ENCODE results near the gene TMEM200C.

DNA sequence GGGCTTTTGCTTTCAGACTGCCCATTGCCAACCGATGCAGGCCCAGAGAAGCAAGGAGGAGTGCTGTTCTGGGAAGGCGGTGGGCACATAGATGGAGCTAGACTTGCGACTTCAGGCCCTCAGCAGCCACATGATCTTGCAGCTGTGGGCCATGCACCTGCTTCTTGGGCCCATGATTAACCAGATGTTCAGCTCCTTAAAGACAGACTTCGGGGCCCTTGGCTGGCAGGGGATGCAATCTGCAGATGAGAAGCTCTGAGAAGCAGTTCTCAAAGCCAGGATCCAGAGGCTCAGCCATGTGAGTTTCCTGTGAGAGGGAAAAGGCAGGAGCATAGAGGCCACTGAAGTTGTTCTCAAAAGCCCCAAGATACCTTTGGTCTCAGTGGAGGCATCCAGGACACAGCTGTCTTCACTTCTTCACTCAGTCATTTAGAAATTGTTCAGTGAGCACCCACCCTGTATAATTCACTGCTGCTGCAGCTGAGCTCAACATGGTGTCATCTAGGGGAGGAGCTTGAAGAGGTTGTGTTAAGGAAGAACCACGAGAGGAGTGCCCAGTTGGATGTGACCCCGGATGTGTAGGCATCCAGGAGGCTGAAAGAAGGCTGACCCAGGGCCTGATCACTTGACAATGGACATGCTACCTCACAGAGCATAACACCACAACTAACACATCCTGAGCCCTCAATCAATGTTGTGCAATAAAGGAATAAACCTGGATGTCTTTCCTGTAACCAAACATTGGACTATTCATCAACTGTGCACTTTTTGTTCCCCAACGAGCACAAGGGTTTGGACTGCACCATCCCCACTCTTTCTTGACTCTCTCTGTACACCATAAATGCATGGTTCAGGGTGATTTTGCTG, 44.7 kb upstream of the TMEM200C start:
- TF ChIP-seq ZNF134 (CRISPR knock-in tag; conservative IDR thresholded peaks at IDR 0.05) (no peak), HNRNPUL1 (IDR thresholded peaks at IDR 0.05; ENCODE audit: low read length) (no peak), RBM17 (IDR thresholded peaks at IDR 0.05; ENCODE audit: borderline replicate concordance, low read depth, low read length) (no peak), CHD2 (IDR thresholded peaks at IDR 0.05; ENCODE audit: low read depth, low read length) (no peak), RAD21 (CRISPR knock-in tag; conservative IDR thresholded peaks at IDR 0.05 in 1 of 2, IDR thresholded peaks at IDR 0.05 in 1 of 2) (no peak), ZNF583 (CRISPR knock-in tag; IDR thresholded peaks at IDR 0.05) (no peak), XRCC5 (IDR thresholded peaks at IDR 0.05; ENCODE audit: low read depth, low read length) (no peak), NFXL1 (CRISPR knock-in tag; IDR thresholded peaks at IDR 0.05) (no peak)
- TF ChIP-seq, protein P1, sequence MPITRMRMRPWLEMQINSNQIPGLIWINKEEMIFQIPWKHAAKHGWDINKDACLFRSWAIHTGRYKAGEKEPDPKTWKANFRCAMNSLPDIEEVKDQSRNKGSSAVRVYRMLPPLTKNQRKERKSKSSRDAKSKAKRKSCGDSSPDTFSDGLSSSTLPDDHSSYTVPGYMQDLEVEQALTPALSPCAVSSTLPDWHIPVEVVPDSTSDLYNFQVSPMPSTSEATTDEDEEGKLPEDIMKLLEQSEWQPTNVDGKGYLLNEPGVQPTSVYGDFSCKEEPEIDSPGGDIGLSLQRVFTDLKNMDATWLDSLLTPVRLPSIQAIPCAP (CRISPR knock-in tag; IDR thresholded peaks at IDR 0.05; ENCODE audit: borderline replicate concordance), result no peak
- TF ChIP-seq, protein P2, sequence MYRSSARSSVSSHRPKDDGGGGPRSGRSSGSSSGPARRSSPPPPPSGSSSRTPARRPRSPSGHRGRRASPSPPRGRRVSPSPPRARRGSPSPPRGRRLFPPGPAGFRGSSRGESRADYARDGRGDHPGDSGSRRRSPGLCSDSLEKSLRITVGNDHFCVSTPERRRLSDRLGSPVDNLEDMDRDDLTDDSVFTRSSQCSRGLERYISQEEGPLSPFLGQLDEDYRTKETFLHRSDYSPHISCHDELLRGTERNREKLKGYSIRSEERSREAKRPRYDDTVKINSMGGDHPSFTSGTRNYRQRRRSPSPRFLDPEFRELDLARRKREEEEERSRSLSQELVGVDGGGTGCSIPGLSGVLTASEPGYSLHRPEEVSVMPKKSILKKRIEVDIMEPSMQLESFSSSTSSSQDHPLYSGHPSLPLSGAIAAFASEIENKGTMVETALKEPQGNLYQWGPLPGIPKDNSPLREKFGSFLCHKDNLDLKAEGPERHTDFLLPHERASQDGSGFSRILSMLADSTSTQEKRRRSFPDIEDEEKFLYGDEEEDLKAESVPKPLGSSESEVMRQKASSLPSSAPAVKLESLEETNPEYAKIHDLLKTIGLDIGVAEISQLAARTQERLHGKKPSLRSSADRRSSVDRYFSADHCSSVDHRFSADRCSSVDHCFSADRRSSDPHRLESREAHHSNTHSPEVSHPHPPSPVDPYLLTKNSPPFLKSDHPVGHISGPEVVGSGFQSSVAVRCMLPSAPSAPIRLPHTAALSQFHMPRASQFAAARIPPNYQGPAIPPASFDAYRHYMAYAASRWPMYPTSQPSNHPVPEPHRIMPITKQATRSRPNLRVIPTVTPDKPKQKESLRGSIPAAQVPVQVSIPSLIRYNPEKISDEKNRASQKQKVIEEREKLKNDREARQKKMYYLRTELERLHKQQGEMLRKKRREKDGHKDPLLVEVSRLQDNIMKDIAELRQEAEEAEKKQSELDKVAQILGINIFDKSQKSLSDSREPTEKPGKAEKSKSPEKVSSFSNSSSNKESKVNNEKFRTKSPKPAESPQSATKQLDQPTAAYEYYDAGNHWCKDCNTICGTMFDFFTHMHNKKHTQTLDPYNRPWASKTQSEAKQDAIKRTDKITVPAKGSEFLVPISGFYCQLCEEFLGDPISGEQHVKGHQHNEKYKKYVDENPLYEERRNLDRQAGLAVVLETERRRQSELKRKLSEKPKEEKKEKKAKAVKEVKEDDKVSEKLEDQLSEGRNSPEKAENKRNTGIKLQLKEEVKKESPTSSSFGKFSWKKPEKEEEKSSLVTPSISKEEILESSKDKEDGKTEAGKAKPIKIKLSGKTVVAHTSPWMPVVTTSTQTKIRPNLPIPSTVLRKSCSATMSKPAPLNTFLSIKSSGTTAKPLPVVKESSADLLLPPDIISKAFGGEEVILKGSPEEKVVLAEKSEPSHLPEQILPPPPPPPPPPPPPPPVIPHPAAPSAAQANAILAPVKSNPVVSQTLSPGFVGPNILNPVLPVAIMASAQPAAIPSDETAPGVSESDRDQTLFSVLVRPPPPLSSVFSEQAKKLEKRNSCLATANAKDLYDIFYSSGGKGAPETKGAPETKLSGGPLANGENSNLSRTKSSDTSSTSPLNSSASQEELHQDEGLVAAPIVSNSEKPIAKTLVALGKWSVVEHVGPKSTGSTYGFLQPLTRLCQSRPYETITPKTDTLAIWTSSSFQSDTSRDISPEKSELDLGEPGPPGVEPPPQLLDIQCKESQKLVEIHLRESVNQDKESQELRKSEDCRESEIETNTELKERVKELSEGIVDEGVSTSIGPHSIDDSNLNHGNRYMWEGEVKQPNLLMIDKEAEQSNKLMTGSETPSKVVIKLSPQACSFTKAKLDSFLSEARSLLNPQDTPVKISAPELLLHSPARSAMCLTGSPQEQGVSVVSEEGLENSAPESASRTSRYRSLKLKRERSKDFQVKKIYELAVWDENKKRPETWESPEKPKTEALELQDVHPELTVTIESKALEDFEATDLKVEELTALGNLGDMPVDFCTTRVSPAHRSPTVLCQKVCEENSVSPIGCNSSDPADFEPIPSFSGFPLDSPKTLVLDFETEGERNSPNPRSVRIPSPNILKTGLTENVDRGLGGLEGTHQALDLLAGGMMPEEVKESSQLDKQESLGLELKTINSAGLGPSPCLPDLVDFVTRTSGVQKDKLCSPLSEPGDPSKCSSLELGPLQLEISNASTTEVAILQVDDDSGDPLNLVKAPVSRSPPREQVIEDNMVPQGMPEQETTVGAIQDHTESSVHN (IDR thresholded peaks at IDR 0.05; ENCODE audit: borderline replicate concordance in 1 of 2, low read depth in 1 of 2), result no peak
- TF ChIP-seq, protein P3, sequence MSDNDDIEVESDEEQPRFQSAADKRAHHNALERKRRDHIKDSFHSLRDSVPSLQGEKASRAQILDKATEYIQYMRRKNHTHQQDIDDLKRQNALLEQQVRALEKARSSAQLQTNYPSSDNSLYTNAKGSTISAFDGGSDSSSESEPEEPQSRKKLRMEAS (CRISPR knock-in tag; IDR thresholded peaks at IDR 0.05), result no peak
